Heart left ventricle (tissue), 13 donors: ENCODE data around the gene NEUROD2.

Source experiments
- POLR2A ChIP-seq, 2 donors: fragments of 450-650 bp; IDR thresholded peaks; one replicate each; pipeline ENCODE4 v1.6.1; 2017; ENCODE audit warnings: antibody characterized with exemption in 2 of 2, mild to moderate bottlenecking in 2 of 2, moderate library complexity in 2 of 2
- TF ChIP-seq, protein P1 (sequence below), 12 donors: fragments of 200-600 bp; sonication (generic) in 4 of 12; IDR thresholded peaks; one replicate each; pipeline versions ENCODE4 v1.5.0 to v1.8.0; 2018 to 2022; ENCODE audit warnings: antibody characterized with exemption in 12 of 12, mild to moderate bottlenecking in 5 of 12
- donor health status: ischemic (EF 13 %, LVEDD 7.1; RV severe dilation, severe dysfunction).
- donor health status: DM: no; HTN: yes; CAD: no.
- donor health status: DM: no; HTN: no; CAD: no.
- donor health status: ischemic (EF 25% LVEDD 6.9; RV normal size, moderate dysfunction).
- donor health status: ischemic (EF 25% LVEDD 5.7; RV mildly dilated, moderate dysfunction).
- donor health status: ischemic (EF 35%, LVEDD 5.7; RV mildly dilated, moderate dysfunction).
- donor health status: nonischemic (EF 11% LVEDD 7.7; RV severe dilation, severe dysfunction).
- donor health status: DM: yes; HTN: yes; CAD: no.
- donor health status: PGD.
- donor health status: ischemic (EF 29% LVEDD 5.4; RV normal size, mild dysfunction).
- donor health status: nonischemic (EF 23%, LVEDD 6.1; RV moderate dilation, normal function).

- TF ChIP-seq, protein P1, sequence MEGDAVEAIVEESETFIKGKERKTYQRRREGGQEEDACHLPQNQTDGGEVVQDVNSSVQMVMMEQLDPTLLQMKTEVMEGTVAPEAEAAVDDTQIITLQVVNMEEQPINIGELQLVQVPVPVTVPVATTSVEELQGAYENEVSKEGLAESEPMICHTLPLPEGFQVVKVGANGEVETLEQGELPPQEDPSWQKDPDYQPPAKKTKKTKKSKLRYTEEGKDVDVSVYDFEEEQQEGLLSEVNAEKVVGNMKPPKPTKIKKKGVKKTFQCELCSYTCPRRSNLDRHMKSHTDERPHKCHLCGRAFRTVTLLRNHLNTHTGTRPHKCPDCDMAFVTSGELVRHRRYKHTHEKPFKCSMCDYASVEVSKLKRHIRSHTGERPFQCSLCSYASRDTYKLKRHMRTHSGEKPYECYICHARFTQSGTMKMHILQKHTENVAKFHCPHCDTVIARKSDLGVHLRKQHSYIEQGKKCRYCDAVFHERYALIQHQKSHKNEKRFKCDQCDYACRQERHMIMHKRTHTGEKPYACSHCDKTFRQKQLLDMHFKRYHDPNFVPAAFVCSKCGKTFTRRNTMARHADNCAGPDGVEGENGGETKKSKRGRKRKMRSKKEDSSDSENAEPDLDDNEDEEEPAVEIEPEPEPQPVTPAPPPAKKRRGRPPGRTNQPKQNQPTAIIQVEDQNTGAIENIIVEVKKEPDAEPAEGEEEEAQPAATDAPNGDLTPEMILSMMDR (IDR thresholded peaks at IDR 0.05), result no peak
- no peak for TF ChIP-seq POLR2A (IDR thresholded peaks at IDR 0.05)
Measured at GRCh38 chr17:39640591-39641031, 32.9 kb upstream of the NEUROD2 start.
